ENCODE data around the gene MCF2.

MCF2 gene

GRCh38 chrX:139544591-139544990 is 163.4 kb downstream of the MCF2 start:
- H3K27ac ChIP-seq (ENCODE audit: low read length): no peak overlapping the region
- no peaks in the 10 kb centered on the region for H3K9me3 ChIP-seq (ENCODE audit: control insufficient read depth, insufficient read depth, low read length)
- WGBS (ENCODE audit: insufficient coverage, insufficient read length): no CpG with 5 or more reads among the region's 3 CpGs
- no peak for DNase-seq (ENCODE audit: low read depth, low spot score)
- no peaks in the 10 kb centered on the region for H3K27me3 ChIP-seq (ENCODE audit: control insufficient read depth, insufficient read depth, low read length)
- H3K4me1 ChIP-seq (ENCODE audit: control insufficient read depth, insufficient read depth, low read length): no peaks in the 10 kb centered on the region
- H3K36me3 ChIP-seq (ENCODE audit: control insufficient read depth, insufficient read depth, low read length): no peaks in the 10 kb centered on the region
- no peak overlapping the region for H3K4me3 ChIP-seq (ENCODE audit: low read length)

- no CpG with 5 or more reads among the region's 4 CpGs for WGBS (ENCODE audit: insufficient coverage, insufficient read length)
- Histone ChIP-seq H3K4me1 (ENCODE audit: control insufficient read depth, insufficient read depth, low read length) (no peaks in the 10 kb centered on the region), H3K27ac (ENCODE audit: low read length) (no peak overlapping the region), H3K4me3 (ENCODE audit: low read length) (no peak overlapping the region), H3K9me3 (ENCODE audit: control insufficient read depth, insufficient read depth, low read length) (no peaks in the 10 kb centered on the region), H3K27me3 (ENCODE audit: control insufficient read depth, insufficient read depth, low read length) (no peaks in the 10 kb centered on the region), H3K36me3 (ENCODE audit: control insufficient read depth, insufficient read depth, low read length) (no peaks in the 10 kb centered on the region)
- no peak for DNase-seq (ENCODE audit: low read depth, low spot score)
These were observed 164.0 kb downstream of the MCF2 start for GRCh38 chrX:139543920-139544319.

GRCh38 chrX:139542652-139543051 is 165.3 kb downstream of the MCF2 start:
- H3K4me3 ChIP-seq (ENCODE audit: low read length): no peak overlapping the region

GRCh38 chrX:139538907-139539790 is 168.8 kb downstream of the MCF2 start:
- WGBS (ENCODE audit: insufficient coverage, insufficient read length): no CpG with 5 or more reads among the region's 3 CpGs
- H3K9me3 ChIP-seq (ENCODE audit: control insufficient read depth, insufficient read depth, low read length): no peaks in the 10 kb centered on the region
- no peaks in the 10 kb centered on the region for H3K27me3 ChIP-seq (ENCODE audit: control insufficient read depth, insufficient read depth, low read length)
- no peak overlapping the region for H3K4me3 ChIP-seq (ENCODE audit: low read length)
- no peak overlapping the region for H3K27ac ChIP-seq (ENCODE audit: low read length)
- H3K36me3 ChIP-seq (ENCODE audit: control insufficient read depth, insufficient read depth, low read length): no peaks in the 10 kb centered on the region
- no peaks in the 10 kb centered on the region for H3K4me1 ChIP-seq (ENCODE audit: control insufficient read depth, insufficient read depth, low read length)
- no peak for DNase-seq (ENCODE audit: low read depth, low spot score)

More at GRCh38 chrX:139542652-139543051, 165.3 kb downstream of the MCF2 start:
- Histone ChIP-seq H3K36me3 (ENCODE audit: control insufficient read depth, insufficient read depth, low read length) (no peaks in the 10 kb centered on the region), H3K4me1 (ENCODE audit: control insufficient read depth, insufficient read depth, low read length) (no peaks in the 10 kb centered on the region), H3K27ac (ENCODE audit: low read length) (no peak overlapping the region), H3K27me3 (ENCODE audit: control insufficient read depth, insufficient read depth, low read length) (no peaks in the 10 kb centered on the region), H3K9me3 (ENCODE audit: control insufficient read depth, insufficient read depth, low read length) (no peaks in the 10 kb centered on the region)
- no peak for DNase-seq (ENCODE audit: low read depth, low spot score)
- no CpG with 5 or more reads among the region's 1 CpG for WGBS (ENCODE audit: insufficient coverage, insufficient read length)

GRCh38 chrX:139533444-139533843 is 174.5 kb downstream of the MCF2 start:
- H3K9me3 ChIP-seq (ENCODE audit: control insufficient read depth, insufficient read depth, low read length): no peaks in the 10 kb centered on the region
- no CpG with 5 or more reads among the region's 4 CpGs for WGBS (ENCODE audit: insufficient coverage, insufficient read length)

GRCh38 chrX:139532834-139533233 is 175.1 kb downstream of the MCF2 start:
- Histone ChIP-seq H3K27ac (ENCODE audit: low read length) (no peak overlapping the region), H3K4me1 (ENCODE audit: control insufficient read depth, insufficient read depth, low read length) (no peaks in the 10 kb centered on the region), H3K9me3 (ENCODE audit: control insufficient read depth, insufficient read depth, low read length) (no peaks in the 10 kb centered on the region), H3K27me3 (ENCODE audit: control insufficient read depth, insufficient read depth, low read length) (no peaks in the 10 kb centered on the region), H3K4me3 (ENCODE audit: low read length) (no peak overlapping the region), H3K36me3 (ENCODE audit: control insufficient read depth, insufficient read depth, low read length) (no peaks in the 10 kb centered on the region)
- no CpG with 5 or more reads among the region's 4 CpGs for WGBS (ENCODE audit: insufficient coverage, insufficient read length)
- DNase-seq (ENCODE audit: low read depth, low spot score): no peak

More at GRCh38 chrX:139533444-139533843, 174.5 kb downstream of the MCF2 start:
- no peaks in the 10 kb centered on the region for H3K36me3 ChIP-seq (ENCODE audit: control insufficient read depth, insufficient read depth, low read length)
- DNase-seq (ENCODE audit: low read depth, low spot score): no peak
- H3K4me1 ChIP-seq (ENCODE audit: control insufficient read depth, insufficient read depth, low read length): no peaks in the 10 kb centered on the region
- H3K27me3 ChIP-seq (ENCODE audit: control insufficient read depth, insufficient read depth, low read length): no peaks in the 10 kb centered on the region
- H3K27ac ChIP-seq (ENCODE audit: low read length): no peak overlapping the region
- H3K4me3 ChIP-seq (ENCODE audit: low read length): no peak overlapping the region

All from iPS DF 6.9 (cell line).